DMS153 (cell line): ENCODE measurements around the gene GATA6.

ENCODE experiments used
- DNase-seq: peaks from one replicate; lab custom pipeline; 2025; lab: John Stamatoyannopoulos, UW

The GATA6 gene

GRCh38 chr18:22166069-22166950 is 3.1 kb upstream of the GATA6 start:
- no peak for DNase-seq

- no peak for DNase-seq
These were observed 2.3 kb upstream of the GATA6 start for GRCh38 chr18:22167091-22167470.

GRCh38 chr18:22167471-22168241 is 1.7 kb upstream of the GATA6 start:
- DNase-seq, result no peak

- DNase-seq, result no peak
These were observed 948 bp upstream of the GATA6 start for GRCh38 chr18:22168360-22168921.

GRCh38 chr18:22169889-22170420 is 566 bp downstream of the GATA6 start:
- no peak for DNase-seq

- no peak for DNase-seq
These were observed 1.2 kb downstream of the GATA6 start for GRCh38 chr18:22170421-22171257.

GRCh38 chr18:22171258-22172119 is 2.1 kb downstream of the GATA6 start:
- DNase-seq, result no peak

GRCh38 chr18:22172120-22172582 is 2.8 kb downstream of the GATA6 start:
- DNase-seq, result no peak

GRCh38 chr18:22172594-22173049 is 3.2 kb downstream of the GATA6 start:
- DNase-seq, result no peak

- DNase-seq, result no peak
These were observed 4.0 kb downstream of the GATA6 start for GRCh38 chr18:22173221-22173927.

- no peak for DNase-seq
These were observed 4.5 kb downstream of the GATA6 start for GRCh38 chr18:22173928-22174301.

GRCh38 chr18:22174341-22175145 is 5.2 kb downstream of the GATA6 start:
- DNase-seq, result no peak

GRCh38 chr18:22175346-22175745 is 6.0 kb downstream of the GATA6 start:
- DNase-seq, result no peak

- no peak for DNase-seq
These were observed 7.3 kb downstream of the GATA6 start for GRCh38 chr18:22176420-22177326.

- no peak for DNase-seq
These were observed 8.0 kb downstream of the GATA6 start for GRCh38 chr18:22177327-22177871.

- DNase-seq, result no peak
These were observed 9.8 kb downstream of the GATA6 start for GRCh38 chr18:22179174-22179573.

GRCh38 chr18:22179631-22180030 is 10.2 kb downstream of the GATA6 start:
- no peak for DNase-seq

GRCh38 chr18:22180722-22181121 is 11.3 kb downstream of the GATA6 start:
- DNase-seq, result no peak
